GM13976 (cell line): ENCODE data around the gene MRPS22.
A peak's percentile ranks its signal among the peaks of the same experiment; 100 is the strongest.

Experiments used
- DNase-seq: peaks from one replicate; pipeline ENCODE4 v3.0.0; 2012; ENCODE audit warnings: low spot score
- CTCF ChIP-seq: IDR thresholded peaks from 2 replicates; pipeline ENCODE4 v1.5.1; 2012; ENCODE audit warnings: borderline replicate concordance, mild to moderate bottlenecking; ENCODE audit not compliant: insufficient read depth; ENCODE audit errors: extremely low read depth, missing control alignments, control extremely low read depth
- in situ Hi-C: fragments of 300-500 bp; cut with MboI; formaldehyde crosslinking; loops from one replicate; pipeline ENCODE4 v1.12.0; 2022; ENCODE audit warnings: low sequenced_read_pairs, mixed read lengths, inconsistent platforms; ENCODE audit not compliant: unreplicated experiment

MRPS22 gene

GRCh38 chr3:139322346-139322745 lies 21.5 kb upstream of the MRPS22 start:
- TF ChIP-seq CTCF = no peak
- DNase-seq = no peak
- in situ Hi-C loops = no loop called here

GRCh38 chr3:139323146-139323545 lies 20.7 kb upstream of the MRPS22 start:
- in situ Hi-C loops = no loop called here
- no peak for DNase-seq
- TF ChIP-seq CTCF = no peak

GRCh38 chr3:139324456-139324855 lies 19.4 kb upstream of the MRPS22 start:
- in situ Hi-C loops = no loop called here
- no peak for DNase-seq
- TF ChIP-seq CTCF = no peak

- no peak for DNase-seq
- in situ Hi-C loops = no loop called here
- TF ChIP-seq CTCF = no peak
Measured at GRCh38 chr3:139325551-139325950, 18.3 kb upstream of the MRPS22 start.

GRCh38 chr3:139326131-139326530 lies 17.7 kb upstream of the MRPS22 start:
- in situ Hi-C loops = no loop called here
- TF ChIP-seq CTCF = no peak
- DNase-seq = no peak

- TF ChIP-seq CTCF = no peak
- in situ Hi-C loops = no loop called here
- peak; percentile 6 for DNase-seq
Measured at GRCh38 chr3:139326707-139327106, 17.1 kb upstream of the MRPS22 start.

GRCh38 chr3:139327231-139327630 lies 16.6 kb upstream of the MRPS22 start:
- TF ChIP-seq CTCF = no peak
- in situ Hi-C loops = no loop called here
- peak; percentile 3 for DNase-seq
